T47D (cell line): ENCODE data around the gene GALNT16.

Experiments used
- DNase-seq, 2 experiments: peaks; one replicate each; pipeline versions ENCODE4 v3.0.0 to v3.0.0-alpha.2; 2011 to 2012; ENCODE audit warnings: low read depth in 1 of 2, low spot score in 1 of 2
- JUND ChIP-seq: IDR thresholded peaks from 2 replicates; pipeline ENCODE4 v1.6.1; 2012; ENCODE audit warnings: low read depth
- in situ Hi-C: cut with HindIII; loops from 2 replicates; pipeline ENCODE4 v1.10.0; 2016; ENCODE audit warnings: low sequenced_read_pairs, low pct_unique_long_range_greater_than_20kb

Gene GALNT16

GRCh38 chr14:69318901-69319475 is 59.0 kb downstream of the GALNT16 start:
- no peak for TF ChIP-seq JUND
- in situ Hi-C loops, result no loop called here
- no peak for DNase-seq

DNA sequence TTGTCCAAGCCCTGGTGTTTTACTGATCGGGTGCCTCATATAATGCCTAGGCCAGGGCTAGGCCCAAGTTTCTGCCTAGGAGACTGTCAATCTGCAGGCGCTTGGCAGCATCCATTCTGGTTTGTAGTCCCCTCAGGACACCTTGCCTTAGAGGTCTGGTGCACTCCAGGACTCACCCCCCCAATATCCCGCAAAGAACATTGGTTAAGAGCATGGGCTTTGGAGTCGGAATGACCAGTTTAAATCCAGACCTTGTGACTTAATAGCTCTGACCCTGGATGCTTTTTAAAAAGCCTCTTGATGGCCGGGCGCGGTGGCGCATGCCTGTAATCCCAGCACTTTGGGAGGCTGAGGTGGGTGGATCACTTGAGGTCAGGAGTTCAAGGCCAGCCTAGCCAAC is 60.0 kb downstream of the GALNT16 start:
- no peak for DNase-seq
- TF ChIP-seq JUND, result no peak
- in situ Hi-C loops, result no loop called here

- DNase-seq, result no peak
- TF ChIP-seq JUND, result no peak
- in situ Hi-C loops, result no loop called here
These were observed 60.8 kb downstream of the GALNT16 start for GRCh38 chr14:69320581-69321365.

GRCh38 chr14:69321601-69322330 is 61.8 kb downstream of the GALNT16 start:
- no peak for TF ChIP-seq JUND
- in situ Hi-C loops, result no loop called here
- DNase-seq, result no peak

GRCh38 chr14:69323266-69323998 is 63.5 kb downstream of the GALNT16 start:
- DNase-seq, result no peak
- in situ Hi-C loops, result no loop called here
- TF ChIP-seq JUND, result no peak

- no peak for TF ChIP-seq JUND
- in situ Hi-C loops, result no loop called here
- no peak for DNase-seq
These were observed 64.0 kb downstream of the GALNT16 start for GRCh38 chr14:69323999-69324282.

GRCh38 chr14:69324341-69324931 is 64.5 kb downstream of the GALNT16 start:
- no peak for TF ChIP-seq JUND
- in situ Hi-C loops, result no loop called here
- no peak for DNase-seq

DNA sequence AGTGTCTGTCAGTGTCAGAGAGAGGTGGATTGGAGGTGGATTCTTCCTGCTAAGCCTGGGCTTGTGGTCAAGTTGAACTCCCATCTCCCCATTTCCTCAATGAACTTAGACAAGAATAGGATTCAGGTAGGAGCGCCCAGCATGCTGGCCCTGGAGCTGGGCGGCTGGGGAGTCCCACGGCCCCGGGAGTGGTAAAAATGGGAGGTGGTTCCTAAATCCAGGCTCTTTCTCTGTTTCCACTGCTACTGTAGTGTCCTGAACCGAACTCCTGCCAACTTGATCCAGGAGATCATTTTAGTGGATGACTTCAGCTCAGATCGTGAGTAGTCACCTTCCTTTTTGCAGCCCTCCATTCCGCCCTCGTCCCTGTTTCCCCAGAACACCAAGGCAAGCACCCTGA is 65.1 kb downstream of the GALNT16 start:
- no peak for TF ChIP-seq JUND
- DNase-seq, result no peak
- in situ Hi-C loops, result no loop called here

GRCh38 chr14:69325646-69326265 is 65.8 kb downstream of the GALNT16 start:
- in situ Hi-C loops, result no loop called here
- DNase-seq, result peak in 1 of 2 experiments; percentile 27
- no peak for TF ChIP-seq JUND

GRCh38 chr14:69326611-69327010 is 66.7 kb downstream of the GALNT16 start:
- DNase-seq, result no peak
- TF ChIP-seq JUND, result no peak
- in situ Hi-C loops, result no loop called here

DNA sequence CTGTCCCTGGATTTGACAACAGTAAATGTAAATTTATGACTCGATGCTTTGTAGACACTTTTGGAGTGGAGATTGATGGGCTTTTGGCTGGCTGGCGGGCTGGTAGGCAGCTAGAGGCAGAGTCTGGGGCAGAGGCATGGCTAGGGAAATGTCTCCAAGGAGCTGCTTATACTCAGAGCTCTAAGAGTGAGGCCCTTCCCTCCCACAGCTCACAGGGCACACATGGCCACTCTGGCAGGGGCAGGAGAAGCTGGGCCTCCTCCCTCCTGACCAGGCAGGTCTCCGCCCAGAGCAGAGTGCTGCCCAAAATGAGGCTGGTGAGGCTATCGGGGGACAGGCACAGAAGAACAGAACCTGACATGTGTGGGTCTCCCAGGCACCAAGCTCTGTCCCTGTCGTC is 67.5 kb downstream of the GALNT16 start:
- TF ChIP-seq JUND, result no peak
- no peak for DNase-seq
- in situ Hi-C loops, result no loop called here

DNA sequence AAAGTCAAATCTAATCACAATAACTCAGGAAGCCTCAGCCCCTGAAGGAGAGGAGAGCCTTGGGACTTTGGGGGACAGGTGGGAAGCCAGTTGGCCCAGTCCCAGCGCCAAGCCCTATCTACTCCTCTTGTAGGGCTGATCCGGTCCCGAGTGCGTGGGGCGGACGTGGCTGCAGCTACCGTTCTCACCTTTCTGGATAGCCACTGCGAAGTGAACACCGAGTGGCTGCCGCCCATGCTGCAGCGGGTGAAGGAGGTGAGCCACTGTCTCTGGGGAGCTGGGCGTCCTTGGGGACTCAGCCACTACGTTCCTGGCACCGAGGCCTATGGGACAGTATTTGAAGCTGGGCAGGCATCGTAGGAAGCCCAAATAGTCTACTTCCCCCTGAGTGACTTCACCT is 68.4 kb downstream of the GALNT16 start:
- TF ChIP-seq JUND, result no peak
- no peak for DNase-seq
- in situ Hi-C loops, result no loop called here
